ENCODE results near the gene CHD6.

CHD6 gene

DNA sequence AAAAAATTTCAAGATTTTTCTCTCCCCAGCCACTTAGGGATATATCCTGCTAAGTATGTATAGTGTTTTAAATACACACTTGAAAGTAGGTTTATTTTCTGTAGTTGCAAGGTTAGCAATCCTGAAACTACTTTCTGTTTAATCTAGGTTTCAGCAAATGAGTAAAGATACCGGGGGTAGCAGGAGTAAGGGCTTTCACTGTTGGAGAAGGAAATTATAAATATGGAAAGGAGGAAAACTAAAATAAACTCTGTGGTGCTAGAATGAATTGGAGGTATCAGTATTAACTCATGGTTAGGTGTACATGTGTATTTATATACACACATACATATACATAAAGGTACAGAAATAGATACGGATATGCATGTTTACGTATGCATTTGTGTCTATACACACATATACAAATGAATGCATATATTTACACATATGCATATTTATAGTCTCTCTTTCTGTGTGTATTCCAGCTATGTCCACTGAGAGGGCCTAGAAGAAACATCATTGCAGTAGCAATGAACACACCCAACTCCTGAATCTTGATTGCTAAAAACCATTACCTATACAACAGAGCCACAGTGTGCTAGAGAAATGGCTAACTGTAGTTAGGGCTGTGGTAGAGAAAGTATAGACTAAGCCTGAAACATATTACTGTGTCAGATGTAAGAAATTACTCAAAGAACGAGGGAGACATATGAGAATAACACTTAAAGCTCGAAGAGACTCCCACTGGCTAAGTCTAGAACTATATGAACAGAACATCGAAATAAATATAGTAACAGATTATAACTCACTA lies 155.6 kb downstream of the CHD6 start:
- no peak for DNase-seq (ENCODE audit: low read depth)

DNA sequence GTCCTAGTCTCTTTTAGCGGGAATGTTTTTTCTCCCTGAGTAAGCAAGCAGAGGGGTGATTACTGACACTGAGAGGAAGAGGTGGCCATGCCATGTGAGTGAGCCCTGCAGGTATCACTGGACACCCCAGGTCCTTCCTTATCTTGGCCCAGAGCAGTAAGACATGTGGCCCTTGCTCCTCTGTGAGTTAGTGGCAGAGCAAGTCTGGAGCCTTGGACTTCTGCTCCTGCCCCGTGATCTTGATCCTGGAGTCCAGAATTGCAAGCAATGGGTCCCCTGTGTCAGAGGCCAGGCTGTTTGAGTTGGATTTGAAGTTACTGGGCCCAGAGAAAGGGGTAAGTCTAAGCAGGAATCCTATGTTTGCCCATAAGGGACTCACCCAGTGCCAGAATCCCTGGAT lies 159.4 kb downstream of the CHD6 start:
- no peak for DNase-seq (ENCODE audit: low read depth)

DNA sequence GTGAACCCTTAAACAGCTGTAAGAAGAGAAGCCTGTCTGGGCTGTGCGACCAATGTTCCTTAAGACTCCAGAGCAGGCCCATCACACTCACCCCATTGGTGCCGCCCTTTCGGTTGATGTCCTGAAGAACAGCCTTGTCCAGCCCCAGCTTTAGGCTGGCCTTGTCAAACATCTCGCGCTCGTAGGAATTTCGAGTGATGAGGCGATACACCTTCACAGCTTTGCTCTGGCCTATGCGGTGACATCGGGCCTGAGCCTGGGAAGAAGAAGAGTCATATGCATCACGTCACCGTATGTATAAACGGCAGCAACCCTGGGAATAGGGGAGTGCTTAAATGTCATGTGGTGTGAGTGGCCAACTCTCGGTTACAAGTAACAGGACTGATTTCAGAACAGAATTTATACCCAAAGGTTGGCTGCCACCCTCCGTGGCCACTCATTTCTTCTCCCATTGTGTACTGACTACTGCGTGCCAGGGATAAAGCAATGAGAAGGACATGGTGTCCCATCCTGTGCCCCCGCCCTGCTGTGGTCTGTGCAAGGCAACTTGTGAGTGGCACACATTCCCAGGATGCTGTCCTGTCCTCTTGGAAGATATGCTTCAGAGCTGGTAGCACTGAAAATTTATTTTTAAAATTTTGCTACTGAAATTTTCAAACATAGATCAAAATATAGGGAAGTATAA lies 160.9 kb downstream of the CHD6 start:
- DNase-seq (ENCODE audit: low read depth): no peak

DNA sequence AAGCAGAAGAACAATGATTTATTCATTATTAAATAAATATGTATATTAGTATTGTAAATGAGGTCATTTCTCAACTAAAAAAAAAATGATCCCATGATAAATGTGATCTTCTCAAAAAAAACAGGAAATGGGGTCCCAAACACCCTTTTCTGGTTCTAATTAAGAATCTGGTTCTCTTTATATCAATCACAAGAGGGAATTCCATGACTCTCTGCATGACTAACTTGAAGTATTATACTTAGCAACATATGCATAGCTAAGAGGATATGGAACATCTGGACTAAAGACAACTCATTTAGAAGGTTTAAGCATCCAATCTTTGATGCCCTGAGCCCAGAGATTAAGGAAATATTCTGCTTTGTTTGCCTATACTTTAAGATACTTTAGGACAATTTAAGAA lies 161.8 kb downstream of the CHD6 start:
- DNase-seq (ENCODE audit: low read depth): no peak

DNA sequence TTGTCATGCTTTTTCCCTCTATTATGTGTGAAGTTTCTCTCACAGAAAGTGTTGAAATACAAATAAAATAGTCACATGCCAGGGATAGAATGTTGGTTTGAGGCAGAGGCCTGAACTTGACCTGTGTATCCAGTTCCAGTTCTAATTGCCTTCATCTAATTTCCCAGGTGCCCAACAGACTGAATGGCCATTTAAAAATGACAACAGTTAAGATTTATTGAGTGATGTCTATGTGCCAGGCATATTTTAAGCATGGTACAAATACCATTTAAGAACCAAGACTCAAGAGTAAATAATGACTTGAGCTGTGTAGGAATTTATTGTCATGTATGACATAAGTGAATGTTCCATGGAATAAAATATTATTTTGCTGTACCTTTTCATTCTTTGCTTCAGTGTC lies 163.9 kb downstream of the CHD6 start:
- DNase-seq (ENCODE audit: low read depth): no peak

DNA sequence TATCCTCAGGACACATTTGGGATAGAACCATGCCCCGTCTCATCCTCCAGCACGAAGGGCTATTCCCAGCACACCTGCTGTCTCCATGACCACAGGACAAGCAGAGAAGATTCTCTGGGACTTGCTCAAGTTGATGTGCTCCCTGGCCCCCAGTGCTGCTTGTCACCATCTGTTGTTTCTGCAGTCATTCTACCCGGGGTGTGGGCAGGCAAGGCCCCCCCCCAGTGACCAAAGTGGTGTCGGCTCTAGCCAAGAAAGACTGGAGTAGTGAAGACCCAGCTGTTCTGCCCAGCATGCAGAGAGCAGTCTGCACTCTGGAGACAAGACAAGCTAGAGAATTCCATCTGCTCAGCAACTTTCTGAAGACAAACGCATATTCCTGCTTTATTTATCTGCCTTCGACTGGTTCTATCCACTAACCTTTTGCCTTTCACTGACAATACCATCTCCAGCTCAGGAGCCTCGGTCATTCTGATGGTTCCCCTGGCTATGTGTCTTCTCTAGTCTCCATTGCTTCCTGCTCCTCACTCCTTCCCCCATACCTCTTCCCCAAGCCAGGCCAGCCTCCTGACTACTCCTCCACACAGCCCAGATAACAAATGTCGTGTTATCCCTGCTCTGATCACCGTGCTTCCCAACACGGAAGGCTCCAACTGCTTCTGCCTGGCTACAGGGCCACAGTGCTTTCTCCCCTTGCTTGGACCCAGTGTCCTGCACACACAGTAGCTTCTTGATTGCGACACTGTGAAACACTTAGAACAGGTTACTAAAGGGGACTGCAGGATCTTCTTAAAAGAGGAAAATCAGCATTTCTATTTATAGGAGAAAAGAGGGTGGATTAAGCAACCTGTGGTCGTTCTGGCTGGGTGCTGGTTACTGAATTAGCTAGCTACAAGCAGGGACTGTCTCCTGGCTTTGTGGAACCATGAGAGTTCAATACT lies 164.9 kb downstream of the CHD6 start:
- DNase-seq (ENCODE audit: low read depth): no peak

DNA sequence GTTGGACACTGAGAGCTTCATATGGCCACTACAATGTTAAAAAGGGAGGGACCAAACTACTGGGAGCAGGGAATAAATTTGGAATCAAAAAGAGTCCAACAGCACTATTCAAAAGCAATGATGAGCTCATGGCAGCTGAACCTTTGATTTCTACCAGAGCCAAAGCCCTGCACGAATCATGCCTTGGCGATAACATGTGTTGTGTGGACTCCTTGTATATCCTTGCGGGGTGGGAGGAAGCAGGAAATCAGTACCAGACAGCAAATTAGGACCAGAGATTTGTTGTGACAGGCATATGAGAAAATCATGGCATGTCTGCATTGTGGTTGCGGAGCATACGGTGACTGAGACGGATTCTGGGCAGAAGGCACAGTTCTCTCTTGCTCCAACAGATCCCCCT lies 166.0 kb downstream of the CHD6 start:
- no peak for DNase-seq (ENCODE audit: low read depth)

DNA sequence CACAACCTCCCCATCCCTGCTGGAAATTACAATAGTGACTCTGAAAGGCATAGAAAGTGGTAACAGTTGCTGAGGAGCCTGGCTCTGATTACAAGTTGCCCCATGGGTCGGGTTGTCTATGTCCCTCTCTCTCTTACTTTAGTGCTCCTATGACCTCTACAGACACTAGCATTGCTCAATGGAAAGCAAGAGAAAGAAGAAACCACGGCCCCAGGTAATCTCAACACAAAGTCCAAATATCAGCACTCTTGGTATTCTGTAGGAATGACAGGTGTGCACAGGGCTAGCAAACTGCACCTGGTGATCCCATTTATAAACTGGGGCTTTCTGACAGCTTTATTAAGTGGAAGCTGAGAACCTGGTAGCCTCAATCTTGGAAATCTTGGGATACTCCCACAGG lies 171.2 kb downstream of the CHD6 start:
- DNase-seq (ENCODE audit: low read depth): no peak

DNA sequence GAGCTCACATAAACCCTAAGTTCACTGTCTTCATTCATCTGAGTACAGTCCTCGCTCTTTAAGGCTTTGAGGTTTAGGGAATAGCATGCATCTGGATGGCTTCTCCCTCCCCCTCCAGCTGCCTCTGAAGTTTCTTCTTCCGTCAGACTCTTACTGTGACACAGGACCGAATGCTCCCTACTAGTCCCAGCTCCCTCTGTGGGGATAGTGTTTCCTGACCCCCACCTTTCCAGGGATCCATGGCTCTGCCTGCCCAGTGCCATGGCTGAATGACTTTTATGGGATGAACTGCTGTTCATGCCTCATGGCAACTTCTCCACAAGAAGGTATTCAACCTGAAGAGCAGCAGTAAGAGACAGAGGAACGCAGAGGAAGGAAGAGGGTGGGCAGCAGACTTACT lies 171.7 kb downstream of the CHD6 start:
- no peak for DNase-seq (ENCODE audit: low read depth)

DNA sequence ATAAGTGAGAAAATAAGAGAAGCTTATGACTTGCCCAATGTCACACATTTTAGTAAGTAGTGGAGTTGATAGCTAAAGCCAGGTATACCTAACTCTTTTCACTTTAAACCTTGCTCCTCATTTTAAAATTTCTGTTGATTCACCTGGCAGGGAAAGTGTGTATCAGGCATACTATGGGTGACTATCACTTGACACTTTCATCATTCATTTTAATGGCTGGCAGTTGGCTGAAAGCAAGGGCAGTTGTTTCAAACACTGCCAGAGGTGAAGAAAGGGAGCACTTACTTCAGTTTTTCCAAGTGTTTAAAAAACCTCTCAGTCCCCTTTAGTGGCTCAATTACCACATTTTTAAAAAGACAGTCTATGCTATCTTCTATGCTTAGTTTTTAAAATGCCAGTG lies 173.4 kb downstream of the CHD6 start:
- no peak for DNase-seq (ENCODE audit: low read depth)

DNA sequence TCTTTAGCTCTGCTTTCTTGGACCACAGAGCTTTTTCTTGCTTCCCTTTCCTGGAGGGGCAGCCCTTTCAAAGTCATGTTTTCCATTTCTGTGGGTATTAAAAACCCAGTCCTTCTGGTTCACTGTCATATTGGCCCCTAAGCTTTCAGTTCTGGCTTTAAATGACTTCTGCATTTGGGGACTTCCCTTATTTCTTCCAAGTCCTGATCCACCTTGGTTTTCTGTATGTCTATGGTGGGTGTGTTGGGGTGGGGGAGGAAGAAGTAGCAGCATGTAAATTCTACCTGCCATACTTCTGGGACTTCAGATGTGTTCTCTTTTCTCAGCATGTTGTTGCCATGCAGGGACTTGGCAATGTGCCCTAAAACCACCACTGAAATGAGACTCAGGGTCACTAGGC lies 174.5 kb downstream of the CHD6 start:
- DNase-seq (ENCODE audit: low read depth): no peak

DNA sequence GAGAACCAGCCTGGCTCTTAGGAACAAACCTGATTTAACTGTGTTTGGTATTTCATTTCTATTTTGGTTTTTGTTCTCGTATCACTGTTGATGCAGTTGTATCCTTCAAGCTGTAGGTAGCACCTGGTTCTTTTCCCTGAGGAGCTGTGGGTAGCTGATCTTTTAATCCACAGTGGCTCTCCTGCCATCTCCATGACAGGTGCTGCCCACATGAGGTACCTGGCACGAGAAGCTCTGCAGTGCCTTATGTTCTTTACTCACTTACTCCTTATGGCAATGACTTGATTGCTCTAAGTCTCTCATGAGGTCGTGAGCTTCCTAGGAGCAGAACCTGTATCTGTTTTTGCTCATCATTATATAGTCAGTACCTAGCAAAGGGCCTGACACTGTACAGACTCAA lies 177.3 kb downstream of the CHD6 start:
- no peak for DNase-seq (ENCODE audit: low read depth)

DNA sequence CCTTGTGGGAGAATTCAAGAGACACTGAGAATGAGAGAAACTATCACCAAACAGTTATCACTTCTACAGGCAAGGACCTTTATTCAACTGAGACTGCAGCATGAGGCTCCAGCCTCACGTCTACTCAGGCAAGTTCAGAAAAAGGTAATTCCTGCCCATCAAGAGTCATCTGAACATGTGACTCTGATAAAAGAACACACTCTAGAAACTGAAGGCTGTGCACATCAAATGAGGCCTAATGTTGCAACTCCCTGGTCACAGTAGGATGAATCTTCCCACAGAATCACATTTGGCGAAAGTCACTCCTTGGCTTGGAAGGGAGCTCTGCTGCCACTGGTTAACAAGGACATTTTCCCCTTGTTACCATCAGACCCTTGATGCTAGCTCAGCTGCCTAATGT lies 180.3 kb downstream of the CHD6 start:
- no peak for DNase-seq (ENCODE audit: low read depth)

DNA sequence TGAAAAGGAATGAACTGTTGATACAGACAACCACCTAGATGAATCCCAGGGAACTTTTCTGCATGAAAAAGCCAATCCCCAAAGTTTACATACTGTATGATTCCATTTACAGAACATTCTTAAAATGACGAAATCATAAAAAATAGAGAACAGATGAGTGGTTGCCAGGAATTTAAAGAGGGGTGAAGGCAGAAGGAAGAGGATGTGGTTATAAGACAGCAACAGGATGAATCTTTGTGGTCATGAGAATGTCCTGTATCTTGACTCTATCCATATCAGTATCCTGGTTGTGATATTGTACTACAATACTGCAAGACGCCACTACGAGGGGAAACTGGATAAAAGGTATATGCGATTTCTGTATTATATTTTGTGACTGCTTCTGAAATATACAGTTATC lies 181.5 kb downstream of the CHD6 start:
- DNase-seq (ENCODE audit: low read depth): no peak

DNA sequence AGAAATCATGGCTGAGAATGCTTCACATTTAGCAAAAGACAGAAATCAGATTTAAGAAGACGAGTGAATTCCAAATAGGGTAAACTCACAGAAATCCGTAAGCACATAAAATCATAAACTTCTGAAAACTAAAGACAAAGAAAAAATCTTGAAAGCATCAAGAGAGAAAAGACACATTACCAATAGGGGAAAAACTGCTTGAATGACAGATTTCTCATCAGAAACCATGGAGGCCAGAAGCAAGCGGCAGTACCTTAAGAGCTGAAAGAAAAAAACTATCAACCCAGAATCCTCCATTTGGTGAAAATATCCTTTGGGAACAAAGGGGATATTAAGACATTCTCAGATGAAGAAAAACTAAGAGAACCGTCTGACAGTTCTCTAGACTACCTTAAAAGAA lies 185.0 kb downstream of the CHD6 start:
- no peak for DNase-seq (ENCODE audit: low read depth)

DNA sequence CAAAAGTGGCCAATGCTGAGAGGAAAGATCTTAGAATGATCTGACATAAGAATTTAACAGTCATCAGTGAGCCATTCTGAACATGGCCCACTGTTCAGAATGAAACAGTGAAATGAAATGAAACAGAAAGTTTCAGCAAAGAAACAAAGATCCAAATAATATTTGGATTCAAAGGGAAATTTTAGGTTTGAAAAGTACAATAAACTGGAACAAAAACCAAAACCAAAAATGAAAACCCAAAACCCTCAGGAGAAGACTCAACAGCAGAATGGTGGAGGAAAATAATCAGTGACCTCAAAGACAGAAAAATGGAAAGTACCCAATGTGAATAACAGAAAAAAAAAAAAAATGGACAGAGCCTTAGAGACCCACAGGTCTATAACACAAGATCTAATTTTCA lies 185.4 kb downstream of the CHD6 start:
- no peak for DNase-seq (ENCODE audit: low read depth)

DNA sequence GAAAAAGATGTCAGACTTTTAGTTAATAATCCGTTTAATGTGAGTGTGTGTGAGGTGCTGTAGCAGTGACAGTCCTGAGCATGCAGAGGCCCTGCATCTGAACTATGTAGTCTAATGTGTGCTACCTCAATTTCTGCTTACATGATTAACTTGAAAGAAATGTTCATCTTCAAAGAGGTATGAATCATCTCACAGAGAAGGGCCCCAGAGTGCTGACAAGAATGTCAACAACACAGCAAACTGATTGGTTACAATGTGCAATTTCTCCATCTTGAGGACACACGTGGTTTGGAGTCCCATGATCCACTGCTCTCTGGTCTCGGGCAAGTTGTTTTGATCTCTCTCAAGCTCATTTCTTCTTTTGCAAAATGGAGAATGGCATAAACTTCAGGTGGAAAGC lies 189.9 kb downstream of the CHD6 start:
- DNase-seq (ENCODE audit: low read depth): peak; percentile 31

DNA sequence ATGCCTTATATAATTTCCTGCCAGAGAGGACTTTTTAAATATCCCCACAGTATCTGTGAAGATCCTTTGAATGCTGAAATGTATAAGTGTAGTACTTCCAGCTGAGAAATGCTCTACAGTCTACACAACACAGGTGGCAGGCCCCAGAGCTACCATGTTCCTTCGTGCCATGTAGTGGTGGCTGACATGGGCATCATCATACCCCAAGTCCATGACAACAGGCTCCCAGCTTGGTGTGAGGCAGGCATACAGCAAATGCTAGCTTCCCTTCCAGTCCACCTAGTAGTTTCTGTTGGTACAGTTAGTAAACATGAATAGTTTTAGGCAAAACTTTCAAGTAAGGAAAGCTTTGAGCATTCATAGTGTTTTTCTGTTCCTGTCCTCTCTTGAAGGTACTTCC lies 190.3 kb downstream of the CHD6 start:
- DNase-seq (ENCODE audit: low read depth): no peak

DNA sequence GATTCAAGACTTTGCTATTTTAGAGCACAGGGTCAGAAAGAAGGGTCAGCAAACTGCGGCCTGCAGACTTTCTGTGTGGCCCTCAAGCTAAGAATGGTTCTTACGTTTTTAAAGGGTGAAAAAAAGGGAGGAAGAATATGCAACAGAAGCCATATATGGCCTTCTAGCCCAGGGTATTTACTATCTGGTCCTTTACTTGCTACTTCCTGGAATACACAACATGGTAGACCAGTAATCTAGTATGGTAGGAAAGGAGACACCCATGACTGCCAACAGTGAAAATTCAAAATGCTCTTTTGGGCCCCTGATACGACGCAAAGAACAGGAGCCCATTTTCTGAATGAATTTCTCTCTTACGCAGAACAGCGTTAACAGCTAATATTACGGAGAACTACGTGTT lies 191.2 kb downstream of the CHD6 start:
- DNase-seq (ENCODE audit: low read depth): no peak

DNA sequence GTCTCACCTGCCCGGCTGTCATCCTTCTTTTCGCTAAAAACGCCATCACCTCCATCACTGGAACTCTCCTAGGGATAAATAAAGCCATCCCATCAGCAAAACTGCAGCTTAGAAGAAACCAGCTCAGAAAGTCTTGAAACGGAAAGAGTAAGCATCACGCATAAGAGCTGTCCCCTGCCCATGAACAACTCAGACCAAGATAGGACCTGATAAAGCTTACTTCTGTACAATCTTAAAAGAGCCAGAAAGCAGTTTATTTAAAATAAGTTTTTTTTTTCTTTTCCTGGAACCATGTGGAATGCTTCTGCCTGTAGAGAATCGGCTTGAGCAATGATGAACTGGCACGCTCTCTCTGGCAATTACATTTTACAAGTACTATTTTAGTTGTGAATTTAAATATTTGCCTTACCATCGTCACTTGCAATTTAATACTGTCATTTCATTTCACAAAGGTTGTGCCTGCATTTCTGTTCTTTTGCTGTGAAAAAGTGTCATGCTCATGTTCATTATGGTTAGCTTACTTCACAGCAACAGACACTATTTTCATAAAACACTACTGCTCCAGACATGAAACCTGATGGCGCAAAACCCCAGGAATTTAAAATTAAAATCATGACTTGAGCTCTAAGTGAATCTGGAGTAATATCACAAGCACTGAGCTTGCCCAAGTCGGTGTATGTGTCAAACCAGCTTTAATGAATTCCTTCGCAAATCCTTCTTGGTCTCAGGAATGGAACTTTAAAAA lies 191.9 kb downstream of the CHD6 start:
- DNase-seq (ENCODE audit: low read depth): no peak

DNA sequence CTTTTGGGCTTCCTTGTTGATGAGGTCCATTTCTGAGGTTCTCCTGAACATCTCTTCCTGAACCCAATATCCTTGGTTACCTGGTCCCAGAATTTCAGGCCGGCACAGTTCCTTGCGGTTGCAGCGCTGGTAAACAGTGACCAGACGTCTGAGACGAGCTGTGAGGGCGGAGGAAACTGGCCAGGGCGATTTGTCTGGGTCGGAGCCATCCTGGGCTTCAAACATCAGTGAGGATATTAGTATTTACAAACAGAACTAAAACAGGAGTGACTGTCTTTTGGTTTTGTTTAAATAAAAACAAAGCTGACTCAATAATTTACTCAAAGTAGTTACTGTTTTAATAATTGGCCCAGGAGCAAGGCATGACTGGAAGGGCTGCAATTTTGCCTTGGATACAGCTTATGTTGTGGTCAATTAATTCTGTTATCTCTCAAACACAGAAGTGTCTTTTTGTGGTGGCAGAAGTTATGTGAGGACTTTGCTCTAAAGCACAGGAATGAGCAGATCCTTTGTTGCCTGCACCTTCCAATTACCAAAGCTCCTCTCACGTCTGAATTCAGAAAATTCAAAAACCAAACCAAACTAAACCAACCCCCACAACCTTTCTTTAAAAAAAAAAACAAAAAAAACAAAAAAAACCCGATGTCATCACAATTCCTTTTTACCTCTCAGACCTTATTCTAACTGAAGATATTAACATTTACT lies 192.8 kb downstream of the CHD6 start:
- no peak for DNase-seq (ENCODE audit: low read depth)

Data from HS-27A (cell line).